ENCODE data around the gene TTC12.

- TF ChIP-seq CTCF (IDR thresholded peaks at IDR 0.05) (no peak), POLR2AphosphoS5 (IDR thresholded peaks at IDR 0.05; ENCODE audit: low read depth, low read length) (no peak), REST (IDR thresholded peaks at IDR 0.05; ENCODE audit: insufficient read depth in 1 of 2, low read depth in 2 of 2, low read length in 1 of 2) (no peak)
These were observed 61.8 kb downstream of the TTC12 start for GRCh38 chr11:113376156-113376555.
